Measurements from ENCODE around the gene KCNK7. TPM values are rescaled to one million over a fixed set of nuclear protein-coding genes. Genes with fewer than 3 reads are reported as not detected.

KCNK7 gene
- total RNA-seq, 1 experiment from 2014 or later, result 1.8 TPM

DNA sequence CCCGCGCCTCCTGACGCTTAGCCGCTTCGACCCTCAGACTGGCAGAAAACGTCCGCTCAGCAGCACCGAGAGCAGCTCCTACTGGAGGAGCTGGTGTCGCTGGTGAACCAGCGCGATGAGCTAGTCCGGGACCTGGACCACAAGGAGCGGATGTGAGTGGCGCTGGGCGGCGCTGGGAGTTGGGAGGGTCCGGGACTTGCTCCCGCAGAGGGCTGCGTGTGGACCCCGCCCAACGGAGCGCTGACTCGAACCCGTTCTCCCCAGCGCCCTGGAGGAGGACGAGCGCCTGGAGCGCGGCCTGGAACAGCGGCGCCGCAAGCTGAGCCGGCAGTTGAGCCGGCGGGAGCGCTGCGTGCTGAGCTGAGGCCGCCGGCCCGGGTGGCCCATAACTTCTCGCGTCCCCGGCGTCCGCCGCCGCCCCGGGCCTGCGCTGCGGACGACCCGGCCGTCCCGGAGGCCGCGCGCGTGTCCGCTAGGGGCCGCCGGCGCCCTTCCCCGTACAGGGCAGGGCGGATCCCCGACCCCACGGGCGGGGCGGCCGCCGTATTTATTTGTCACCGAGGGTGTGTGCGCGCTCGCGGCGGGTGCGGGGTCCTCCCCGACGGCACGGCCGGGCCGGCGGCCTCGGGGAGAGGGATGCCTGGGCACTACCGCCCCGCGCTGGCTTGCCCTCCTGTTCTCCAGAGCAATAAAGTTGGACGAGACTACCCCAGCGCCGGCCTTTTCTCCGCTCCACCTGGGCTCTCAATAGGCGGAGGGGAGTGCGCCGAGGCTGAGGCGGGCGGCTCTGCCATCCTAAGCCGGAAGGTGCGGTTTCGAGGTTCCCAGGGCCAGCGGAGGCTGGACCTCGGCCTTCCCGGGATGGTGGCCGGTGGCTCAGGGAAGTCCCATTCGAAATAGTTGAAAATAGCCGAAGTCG lies 3.4 kb downstream of the KCNK7 start:
- Histone ChIP-seq H2BK12ac (ENCODE audit: insufficient read length, low read depth, low read length) (no peak overlapping the region), H3K23me2 (ENCODE audit: insufficient read length, low read depth, low read length, poor library complexity, severe bottlenecking) (no peaks in the 10 kb centered on the region), H3K27ac (ENCODE audit: insufficient read length, low read depth, low read length) (no peak overlapping the region), H3T11ph (ENCODE audit: low read length) (no peak overlapping the region), H4K8ac (replicated peaks; ENCODE audit: insufficient read length, low read depth, low read length) (no peak overlapping the region), H3K9ac (ENCODE audit: extremely low read depth, insufficient read length, low read length) (no peak overlapping the region), H3K9me3 (ENCODE audit: control insufficient read depth, low read depth, low read length) (no peaks in the 10 kb centered on the region), H3K4me1 (ENCODE audit: insufficient read depth, low read length) (no peaks in the 10 kb centered on the region; the same call in 1 of the 2 replicates), H3K79me2 (ENCODE audit: insufficient read depth, low read length) (no peaks in the 10 kb centered on the region), H2BK20ac (ENCODE audit: low read depth, low read length, poor library complexity, severe bottlenecking) (no peak overlapping the region), H4K91ac (ENCODE audit: insufficient read length, low read depth, low read length) (no peak overlapping the region), H4K5ac (ENCODE audit: insufficient read length, low read depth, low read length) (no peak overlapping the region), H3K27me3 (ENCODE audit: insufficient read depth, low read length) (no peaks in the 10 kb centered on the region; the same call in 1 of the 2 replicates), H3K14ac (ENCODE audit: insufficient read depth, low read length) (no peak overlapping the region; the same call in 1 of the 2 replicates), H3K56ac (ENCODE audit: insufficient read length, low read depth, low read length) (no peak overlapping the region), H2BK15ac (ENCODE audit: low read depth, low read length) (no peak overlapping the region; the same call in 1 of the 2 replicates), H3K79me1 (ENCODE audit: insufficient read depth, low read depth, low read length, poor library complexity, severe bottlenecking) (no peaks in the 10 kb centered on the region), H3K4me2 (ENCODE audit: insufficient read depth, insufficient read length, low read length) (peak overlapping the region; percentile 15), H2AFZ (ENCODE audit: low read length) (no peak overlapping the region), H3K4ac (ENCODE audit: low read depth, low read length) (no peak overlapping the region), H3K23ac (ENCODE audit: insufficient read length, low read depth, low read length) (no peak overlapping the region), H2BK120ac (ENCODE audit: low read depth, low read length, poor library complexity, severe bottlenecking) (no peak overlapping the region), H4K20me1 (ENCODE audit: control insufficient read depth, insufficient read depth, insufficient read length) (no peaks in the 10 kb centered on the region), H2BK5ac (ENCODE audit: insufficient read length, low read length) (no peak overlapping the region), H2AK5ac (ENCODE audit: insufficient read length, low read length) (no peak overlapping the region), H3K18ac (ENCODE audit: insufficient read length, low read depth, low read length) (no peak overlapping the region)
- H3K4me3 Mint-ChIP-seq, result peak overlapping the region; percentile 48 to 78
- H3K36me3 Mint-ChIP-seq (ENCODE audit: insufficient read depth in 1 of 3, low read depth in 3 of 3), result peaks cover 0 to 4% (median 3%) of the 10 kb centered on the region in 3 experiments; a peak in 3 of 7 replicates
- H3K27ac Mint-ChIP-seq, result no peak overlapping the region
- H3K4me1 Mint-ChIP-seq, result peaks cover 8 to 32% of the 10 kb centered on the region in 2 experiments
- TF ChIP-seq, protein P1, sequence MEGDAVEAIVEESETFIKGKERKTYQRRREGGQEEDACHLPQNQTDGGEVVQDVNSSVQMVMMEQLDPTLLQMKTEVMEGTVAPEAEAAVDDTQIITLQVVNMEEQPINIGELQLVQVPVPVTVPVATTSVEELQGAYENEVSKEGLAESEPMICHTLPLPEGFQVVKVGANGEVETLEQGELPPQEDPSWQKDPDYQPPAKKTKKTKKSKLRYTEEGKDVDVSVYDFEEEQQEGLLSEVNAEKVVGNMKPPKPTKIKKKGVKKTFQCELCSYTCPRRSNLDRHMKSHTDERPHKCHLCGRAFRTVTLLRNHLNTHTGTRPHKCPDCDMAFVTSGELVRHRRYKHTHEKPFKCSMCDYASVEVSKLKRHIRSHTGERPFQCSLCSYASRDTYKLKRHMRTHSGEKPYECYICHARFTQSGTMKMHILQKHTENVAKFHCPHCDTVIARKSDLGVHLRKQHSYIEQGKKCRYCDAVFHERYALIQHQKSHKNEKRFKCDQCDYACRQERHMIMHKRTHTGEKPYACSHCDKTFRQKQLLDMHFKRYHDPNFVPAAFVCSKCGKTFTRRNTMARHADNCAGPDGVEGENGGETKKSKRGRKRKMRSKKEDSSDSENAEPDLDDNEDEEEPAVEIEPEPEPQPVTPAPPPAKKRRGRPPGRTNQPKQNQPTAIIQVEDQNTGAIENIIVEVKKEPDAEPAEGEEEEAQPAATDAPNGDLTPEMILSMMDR (conservative IDR thresholded peaks at IDR 0.05), result peak; percentile 52
- peaks cover 41% of the 10 kb centered on the region for H3K27me3 Mint-ChIP-seq (ENCODE audit: low read depth)
- H3K9me3 Mint-ChIP-seq, result no peaks in the 10 kb centered on the region
- WGBS (ENCODE audit: extremely low coverage, insufficient read length, low lambda C conversion rate), result no CpG with 5 or more reads among the region's 106 CpGs
- peak; percentile 84 for DNase-seq
